Measurements from ENCODE around the gene M6PR. TPM values are rescaled to one million over a fixed set of nuclear protein-coding genes. Genes with fewer than 3 reads are reported as not detected.

Gene M6PR
- 259 and 478 TPM in 2 replicates for total RNA-seq

- H3K27me3 ChIP-seq (ENCODE audit: control insufficient read depth, insufficient read depth, low read length), result no peaks in the 10 kb centered on the region
- peak; percentile 71 for TF ChIP-seq CTCF (IDR thresholded peaks at IDR 0.05; ENCODE audit: insufficient read depth, low read length, severe bottlenecking)
- peak; percentile 88 for DNase-seq (ENCODE audit: low read depth)
- FAIRE-seq, result no peak
- peaks cover 4% of the 10 kb centered on the region for H3K36me3 ChIP-seq (ENCODE audit: control insufficient read depth, insufficient read depth, low read length)
- H3K4me3 ChIP-seq (ENCODE audit: low read depth, low read length), result peak within 1 kb of the TSS; percentile 73
Measured at GRCh38 chr12:8949342-8950220, at the start of gene M6PR. Gene M6PR (minus strand): TSS chr12:8949645. CDS start chr12:8946404, 3,241 bp downstream.

GRCh38 chr12:8996682-8997405 is 47.4 kb upstream of the M6PR start:
- Histone ChIP-seq H3K27me3 (ENCODE audit: control insufficient read depth, insufficient read depth, low read length) (no peaks in the 10 kb centered on the region), H3K36me3 (ENCODE audit: control insufficient read depth, insufficient read depth, low read length) (no peaks in the 10 kb centered on the region), H3K4me3 (ENCODE audit: low read depth, low read length) (no peak overlapping the region)
- no peak for FAIRE-seq
- peak; percentile 61 for DNase-seq (ENCODE audit: low read depth)
- no peak for TF ChIP-seq CTCF (IDR thresholded peaks at IDR 0.05; ENCODE audit: insufficient read depth, low read length, severe bottlenecking)

GRCh38 chr12:8995021-8995775 is 45.8 kb upstream of the M6PR start:
- H3K4me3 ChIP-seq (ENCODE audit: low read depth, low read length), result no peak overlapping the region
- FAIRE-seq, result no peak
- H3K27me3 ChIP-seq (ENCODE audit: control insufficient read depth, insufficient read depth, low read length), result no peaks in the 10 kb centered on the region
- no peaks in the 10 kb centered on the region for H3K36me3 ChIP-seq (ENCODE audit: control insufficient read depth, insufficient read depth, low read length)
- DNase-seq (ENCODE audit: low read depth), result no peak
- TF ChIP-seq CTCF (IDR thresholded peaks at IDR 0.05; ENCODE audit: insufficient read depth, low read length, severe bottlenecking), result no peak

GRCh38 chr12:8993827-8994226 is 44.4 kb upstream of the M6PR start:
- no peaks in the 10 kb centered on the region for H3K27me3 ChIP-seq (ENCODE audit: control insufficient read depth, insufficient read depth, low read length)
- no peaks in the 10 kb centered on the region for H3K36me3 ChIP-seq (ENCODE audit: control insufficient read depth, insufficient read depth, low read length)
- TF ChIP-seq CTCF (IDR thresholded peaks at IDR 0.05; ENCODE audit: insufficient read depth, low read length, severe bottlenecking), result no peak
- FAIRE-seq, result no peak
- H3K4me3 ChIP-seq (ENCODE audit: low read depth, low read length), result no peak overlapping the region
- DNase-seq (ENCODE audit: low read depth), result no peak

GRCh38 chr12:8991371-8992345 is 42.2 kb upstream of the M6PR start:
- no peak for DNase-seq (ENCODE audit: low read depth)
- no peak for FAIRE-seq
- TF ChIP-seq CTCF (IDR thresholded peaks at IDR 0.05; ENCODE audit: insufficient read depth, low read length, severe bottlenecking), result no peak

More at GRCh38 chr12:8991371-8992345, 42.2 kb upstream of the M6PR start:
- Histone ChIP-seq H3K4me3 (ENCODE audit: low read depth, low read length) (no peak overlapping the region), H3K27me3 (ENCODE audit: control insufficient read depth, insufficient read depth, low read length) (no peaks in the 10 kb centered on the region), H3K36me3 (ENCODE audit: control insufficient read depth, insufficient read depth, low read length) (no peaks in the 10 kb centered on the region)
